Urothelium cell line (cell line): ENCODE measurements around the gene ZRANB3.
"Not testable (repeated sequence)": the region's sequence is repeated elsewhere in the genome, so short reads cannot be mapped to it uniquely, and the experiment has no call there.

Experiments used
- DNase-seq: peaks from one replicate; pipeline ENCODE4 v3.0.0; 2011; ENCODE audit warnings: low spot score, mixed read lengths
- FAIRE-seq: peaks from 2 replicates; lab custom pipeline; 2011; peaks lifted over from hg19 to GRCh38; lab: Jason Lieb, UNC

ZRANB3 gene

DNA sequence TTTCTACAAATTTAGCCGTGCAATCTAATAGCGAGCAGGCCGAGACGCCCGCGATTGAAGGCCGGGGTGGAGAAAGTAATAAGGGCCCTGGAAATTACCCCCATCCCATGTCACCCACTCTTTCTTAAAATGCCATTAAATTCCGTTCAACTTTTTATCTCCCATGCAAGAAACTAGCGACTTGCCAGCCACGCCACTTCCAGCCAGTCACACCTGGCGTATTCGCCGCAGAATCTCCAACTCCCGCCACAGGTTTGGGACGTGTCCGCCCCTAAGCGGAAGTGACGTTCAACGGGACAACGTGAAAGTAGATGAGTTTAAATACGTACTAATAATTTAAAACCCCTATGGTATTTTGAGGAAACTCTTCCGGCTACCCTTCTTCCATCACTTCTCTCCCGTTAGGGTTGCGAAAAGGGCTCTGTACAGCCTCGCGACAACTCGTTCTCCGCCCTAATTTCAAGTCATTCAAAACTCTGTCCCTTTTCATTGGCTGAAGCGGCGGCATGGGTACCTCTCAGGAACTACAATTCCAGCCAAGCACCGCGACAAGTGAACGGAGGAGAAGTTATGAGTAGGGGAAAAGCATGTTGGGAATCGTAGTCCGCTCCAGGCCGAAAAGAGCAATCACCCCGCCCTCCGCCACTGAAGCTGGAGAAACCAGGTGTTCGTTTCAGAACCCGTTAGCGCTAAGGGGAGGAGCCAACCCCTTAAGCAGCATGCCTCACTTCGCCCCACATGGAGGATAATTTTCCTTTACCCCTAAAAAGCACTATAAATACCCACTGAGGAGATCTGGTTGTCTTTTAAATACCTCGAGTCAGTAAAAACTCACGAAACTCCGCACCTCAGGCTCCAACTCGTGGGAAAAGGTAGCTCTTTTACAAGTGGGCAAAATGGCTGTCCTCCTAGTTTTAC is at the start of gene ZRANB3:
Gene ZRANB3 (minus strand): TSS at position 906 of the 918 bp plus-strand sequence.
- DNase-seq (peak; percentile 90), FAIRE-seq (no peak)

- DNase-seq: no peak
Measured at GRCh38 chr2:135573620-135574019, 42.6 kb upstream of the ZRANB3 start.

GRCh38 chr2:135570884-135571283 is 39.9 kb upstream of the ZRANB3 start:
- FAIRE-seq: no peak
- DNase-seq: no peak

More at GRCh38 chr2:135573620-135574019, 42.6 kb upstream of the ZRANB3 start:
- FAIRE-seq: no peak

DNA sequence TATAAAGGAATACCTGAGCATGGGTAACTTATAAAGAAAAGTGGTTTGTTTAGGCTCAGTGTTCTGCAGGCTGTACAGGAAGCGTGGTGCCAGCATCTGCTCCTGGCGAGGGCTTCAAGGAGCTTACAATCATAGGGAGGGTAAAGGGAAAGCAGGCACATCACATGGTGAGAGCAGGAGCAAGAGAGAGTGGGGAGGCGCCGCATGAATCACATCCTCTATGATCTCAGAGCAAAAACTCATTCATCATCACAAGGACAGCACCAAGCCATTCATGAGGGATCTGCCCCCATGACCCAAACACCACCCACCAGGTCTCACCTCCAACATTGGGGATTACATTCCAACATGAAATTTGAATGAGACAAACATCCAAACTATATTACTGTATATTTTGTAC is 32.8 kb upstream of the ZRANB3 start:
- no peak for FAIRE-seq
- no peak for DNase-seq

DNA sequence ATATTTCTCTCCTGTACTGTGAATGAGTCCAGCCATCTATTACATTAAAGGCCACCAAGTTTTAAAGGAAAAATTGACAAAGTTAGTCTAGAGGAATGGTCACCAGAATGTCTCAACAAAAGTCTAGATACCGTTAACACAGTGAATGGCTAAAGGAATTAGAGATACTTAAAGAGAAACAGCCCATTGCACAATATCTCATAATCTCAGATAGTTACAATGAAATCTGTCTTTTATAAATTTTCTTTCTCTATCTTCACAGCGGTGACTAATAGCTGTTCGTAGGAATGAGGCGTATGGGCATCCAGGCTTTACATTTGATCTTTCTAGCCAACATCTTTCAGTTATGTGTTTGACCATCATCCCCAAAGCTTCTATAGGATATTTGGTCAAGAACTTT is 30.9 kb upstream of the ZRANB3 start:
- FAIRE-seq: no peak
- DNase-seq: no peak

DNA sequence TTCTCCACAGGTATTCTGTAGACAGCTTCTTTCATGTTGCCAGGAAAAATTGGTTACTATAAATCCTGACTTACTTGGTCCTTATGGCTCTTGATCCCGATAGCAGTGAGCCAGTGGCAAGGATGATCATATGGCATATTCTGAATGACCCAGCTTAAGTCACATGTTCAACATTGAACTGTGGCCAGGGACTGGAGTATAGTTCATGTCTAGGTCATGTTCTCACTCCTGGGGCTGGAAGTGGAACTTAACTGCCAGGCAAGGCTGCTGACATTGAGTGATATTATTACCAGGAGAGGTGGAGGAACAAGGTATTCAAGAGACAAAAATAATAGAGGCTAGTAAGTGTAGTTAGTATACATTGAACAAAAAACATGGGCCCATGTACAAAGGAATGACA is 26.5 kb upstream of the ZRANB3 start:
- FAIRE-seq: no peak
- DNase-seq: no peak

- no peak for FAIRE-seq
Measured at GRCh38 chr2:135555311-135555710, 24.3 kb upstream of the ZRANB3 start.

DNA sequence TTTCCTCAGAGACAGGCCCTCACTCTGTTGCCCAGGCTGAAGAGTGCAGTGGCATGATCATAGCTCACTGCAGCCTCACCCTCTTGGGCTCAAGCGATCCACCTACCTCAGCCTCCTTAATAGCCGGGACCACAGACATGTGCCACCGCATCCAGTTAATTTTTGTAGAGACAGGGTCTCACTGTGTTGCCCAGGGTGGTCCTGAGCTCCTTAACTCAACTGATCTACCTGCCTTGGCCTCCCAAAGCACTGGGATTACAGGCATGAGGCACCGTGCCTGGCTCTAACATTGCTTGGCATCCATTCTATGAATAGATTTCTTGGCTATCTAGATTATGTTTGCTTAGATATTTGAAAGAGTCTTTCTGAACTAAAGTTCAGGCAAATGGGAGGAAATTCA is 21.9 kb upstream of the ZRANB3 start:
- DNase-seq: no peak
- FAIRE-seq: no peak

More at GRCh38 chr2:135555311-135555710, 24.3 kb upstream of the ZRANB3 start:
- no peak for DNase-seq

DNA sequence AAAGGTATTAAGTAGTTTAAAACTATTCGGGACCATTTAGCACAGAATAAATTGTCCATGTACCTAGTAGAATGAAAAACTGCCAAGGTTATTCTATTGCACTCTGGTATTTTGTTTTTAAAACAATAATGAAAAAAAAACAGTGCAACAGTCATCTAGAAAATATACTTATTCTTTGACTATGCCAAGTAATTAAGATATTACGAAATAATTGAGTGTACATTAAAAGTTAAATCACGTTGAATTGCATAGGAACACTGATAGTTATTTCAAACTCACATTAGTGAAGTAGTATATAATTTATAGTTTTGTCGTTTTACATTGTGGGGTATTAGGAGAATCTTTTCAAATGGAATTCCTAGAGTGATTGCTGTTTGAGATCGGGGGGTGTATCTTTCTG is 20.3 kb upstream of the ZRANB3 start:
- FAIRE-seq: no peak
- DNase-seq: no peak

DNA sequence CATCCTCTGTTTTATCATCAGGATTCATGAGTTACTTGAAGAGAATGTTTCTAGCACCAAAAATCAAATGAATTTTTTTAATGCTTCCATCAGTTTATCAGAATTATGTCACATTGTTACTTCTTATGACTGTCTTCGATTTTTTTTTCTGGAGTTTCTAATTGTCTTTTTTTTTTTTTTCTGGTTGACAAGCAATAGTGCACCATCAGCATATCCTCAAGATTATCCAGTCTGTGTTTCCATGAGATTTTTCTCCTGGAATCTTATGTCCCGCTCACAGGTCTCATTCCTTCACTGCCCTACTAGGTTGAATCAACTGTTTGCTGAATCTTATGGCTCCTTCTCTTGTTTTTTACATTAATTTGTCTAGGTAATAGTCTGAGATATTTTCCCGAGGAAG is 16.3 kb upstream of the ZRANB3 start:
- DNase-seq: no peak
- no peak for FAIRE-seq

DNA sequence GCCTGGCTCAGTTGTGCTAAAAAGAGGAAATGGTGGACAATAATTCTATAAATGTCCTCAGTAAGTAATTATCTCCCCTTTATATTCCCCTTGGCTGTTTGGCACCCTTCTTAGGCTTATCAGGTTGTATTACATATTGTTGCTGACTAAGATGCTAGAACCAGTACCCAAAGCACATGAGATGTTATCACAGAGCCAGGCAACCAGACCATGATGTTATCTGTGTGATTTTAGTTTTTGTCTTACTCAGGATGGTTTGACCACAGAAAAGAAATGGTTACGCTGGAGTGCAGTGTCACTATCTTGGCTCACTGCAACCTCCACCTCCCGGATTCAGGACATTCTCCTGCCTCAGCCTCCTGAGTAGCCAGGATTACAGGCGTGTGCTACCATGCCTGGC is 15.4 kb upstream of the ZRANB3 start:
- no peak for DNase-seq
- no peak for FAIRE-seq

DNA sequence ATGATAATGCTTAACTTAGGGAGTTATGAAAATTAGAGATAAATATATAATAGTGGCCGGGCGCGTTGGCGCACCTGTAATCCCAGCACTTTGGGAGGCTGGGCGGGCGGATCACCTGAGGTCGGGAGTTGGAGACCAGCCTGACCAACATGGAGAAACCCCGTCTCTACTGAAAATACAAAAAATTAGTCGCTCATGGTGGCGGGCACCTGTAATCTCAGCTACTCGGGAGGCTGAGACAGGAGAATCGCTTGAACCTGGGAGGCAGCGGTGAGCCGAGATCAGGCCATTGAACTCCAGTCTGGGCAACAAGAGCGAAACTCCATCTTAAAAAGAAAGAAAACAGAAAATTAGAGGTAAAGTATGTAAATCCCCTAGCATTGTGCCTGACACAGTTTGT is 2.5 kb upstream of the ZRANB3 start:
- not testable (repeated sequence) for FAIRE-seq

DNA sequence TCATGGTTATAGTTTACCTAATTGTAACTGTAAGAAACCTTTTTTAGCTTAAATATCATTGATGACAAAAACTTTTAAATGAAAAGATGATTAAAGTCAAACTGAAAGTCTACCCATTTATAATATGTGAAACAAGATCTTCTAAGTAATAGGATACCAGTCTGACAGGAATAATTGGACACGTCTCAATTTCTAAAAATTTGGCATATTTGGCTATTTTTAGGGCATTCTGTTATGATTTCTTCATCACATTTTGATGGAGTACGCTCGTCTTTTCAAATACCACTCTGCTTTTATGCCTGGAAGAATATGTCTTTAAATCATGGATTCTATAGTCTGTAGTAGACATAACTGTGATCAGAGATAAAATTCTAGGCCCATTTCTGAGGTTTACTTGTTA is 1.6 kb upstream of the ZRANB3 start:
- no peak for DNase-seq
- no peak for FAIRE-seq

More for the DNA sequence above, 2.5 kb upstream of the ZRANB3 start:
- not testable (repeated sequence) for DNase-seq

DNA sequence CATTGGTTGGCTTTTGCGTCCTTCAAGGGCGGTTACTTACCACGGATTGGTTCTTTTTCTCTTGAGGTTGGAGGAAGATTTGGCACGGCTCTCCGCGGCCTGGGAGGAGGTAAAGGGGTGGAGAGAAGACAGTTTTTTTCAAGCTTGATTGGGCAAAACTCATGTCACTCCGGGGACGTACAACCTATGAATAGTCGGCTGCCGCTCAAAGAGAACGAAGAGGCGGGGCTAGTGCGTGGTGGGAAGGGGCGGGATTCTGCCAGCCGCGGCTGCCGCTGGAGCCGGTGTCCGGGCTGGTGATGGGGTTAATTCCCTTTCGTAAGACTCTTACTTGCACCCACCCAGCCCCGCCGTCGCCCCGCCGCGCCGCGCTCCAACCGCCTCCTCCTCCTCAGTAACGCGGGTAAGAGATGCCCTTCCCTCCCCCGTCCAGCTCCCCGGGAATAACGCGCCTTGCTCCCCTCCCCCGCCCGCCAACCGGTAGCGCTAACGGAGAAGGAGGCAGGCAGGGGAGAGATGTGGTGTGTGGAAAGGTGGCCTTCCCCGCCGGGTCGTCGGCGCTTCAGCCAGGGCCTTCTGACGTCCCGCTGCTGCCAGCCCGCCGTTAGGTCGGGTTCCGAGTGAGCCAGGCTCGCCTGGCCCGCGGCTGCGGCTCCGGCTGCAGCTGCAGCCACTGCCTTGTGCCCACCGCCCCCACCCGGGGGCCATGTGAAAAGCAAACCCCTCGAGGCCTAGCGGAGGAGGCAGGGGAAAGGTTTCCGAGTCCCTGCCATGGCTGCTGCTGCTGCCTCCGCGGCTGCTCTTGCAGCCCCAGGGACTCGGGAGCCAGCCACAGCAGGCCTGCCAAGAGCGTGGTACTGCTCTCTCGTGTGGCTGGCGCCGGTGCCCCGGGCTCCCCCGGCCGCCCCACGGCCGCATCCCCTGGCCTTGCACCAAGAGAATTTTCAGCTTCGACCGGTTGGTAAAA is 496 bp upstream of the ZRANB3 start, which contains the start of gene R3HDM1:
Gene R3HDM1 (plus strand): TSS at position 254 of the 967 bp plus-strand sequence. CDS start 73,362 bp downstream, outside the sequence.
- no peak for FAIRE-seq
- DNase-seq: peak; percentile 96

DNA sequence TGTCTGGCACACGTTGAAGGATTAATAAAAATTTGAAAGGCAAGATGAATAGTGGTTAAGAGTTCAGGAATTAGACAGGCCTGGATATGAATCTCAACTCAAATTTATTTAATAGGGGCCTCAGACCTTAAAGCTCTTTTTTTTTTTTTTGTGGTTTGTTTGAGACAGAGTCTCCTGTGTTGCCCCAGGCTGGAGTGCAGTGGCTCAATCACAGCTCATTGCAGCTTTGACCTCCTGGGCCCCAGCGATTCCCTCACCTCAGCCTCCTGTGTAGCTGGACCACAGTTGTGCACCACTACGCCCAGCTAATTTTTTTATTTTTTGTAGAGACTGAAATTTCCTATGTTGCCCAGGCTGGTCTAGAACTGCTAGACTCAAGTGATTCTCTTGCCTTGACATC is 3.0 kb downstream of the ZRANB3 start:
- DNase-seq (no peak), FAIRE-seq (no peak)

- no peak for FAIRE-seq
- no peak for DNase-seq
Measured at GRCh38 chr2:135525786-135526185, 5.2 kb downstream of the ZRANB3 start.

GRCh38 chr2:135512099-135512498 is 18.9 kb downstream of the ZRANB3 start:
- no peak for FAIRE-seq

DNA sequence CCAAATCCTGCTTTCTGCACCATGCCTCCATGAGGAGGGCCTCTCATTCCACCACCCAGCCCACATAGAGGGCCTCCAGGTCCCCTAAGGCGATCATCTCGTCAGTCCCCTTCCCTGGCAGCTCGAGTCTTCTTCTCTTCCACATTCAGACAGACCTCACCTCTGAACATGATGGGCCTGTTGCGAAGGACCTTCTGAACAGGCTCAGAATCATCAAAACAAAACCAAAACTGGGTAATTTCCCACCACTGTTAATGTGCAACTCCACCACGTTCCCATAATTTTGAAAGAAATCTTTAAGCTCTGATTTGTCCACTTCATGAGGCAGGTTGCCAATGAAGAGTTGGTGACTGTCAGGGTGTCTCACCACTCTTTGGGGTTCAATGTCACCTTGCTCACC is 20.4 kb downstream of the ZRANB3 start:
- FAIRE-seq: no peak
- no peak for DNase-seq

More at GRCh38 chr2:135512099-135512498, 18.9 kb downstream of the ZRANB3 start:
- no peak for DNase-seq

DNA sequence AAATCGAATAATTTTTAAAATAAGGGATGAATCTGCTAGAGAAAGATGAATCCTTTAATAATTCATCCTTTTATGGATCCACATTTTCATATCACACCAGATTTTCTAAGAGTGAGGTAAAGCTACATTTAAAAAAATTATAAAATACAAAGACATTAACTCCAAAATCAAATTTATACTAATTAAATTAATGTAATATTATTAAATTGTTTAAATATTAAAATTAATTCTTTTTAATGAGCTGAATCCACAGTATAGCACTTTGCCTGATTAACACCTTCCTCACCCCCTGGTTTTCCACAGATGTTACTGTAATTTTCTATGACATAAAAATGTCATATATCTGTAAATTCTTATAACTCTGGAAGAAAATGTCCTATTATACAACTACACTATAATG is 26.2 kb downstream of the ZRANB3 start:
- DNase-seq (no peak), FAIRE-seq (no peak)

GRCh38 chr2:135498588-135498987 is 32.4 kb downstream of the ZRANB3 start:
- DNase-seq, FAIRE-seq: not testable (repeated sequence)

GRCh38 chr2:135494917-135495316 is 36.1 kb downstream of the ZRANB3 start:
- DNase-seq (no peak), FAIRE-seq (no peak)
